ENCODE results near the gene CDYL. TPM values are rescaled to one million over a fixed set of nuclear protein-coding genes. Genes with fewer than 3 reads are reported as not detected.

Gene CDYL
- total RNA-seq, 1 experiment from 2014 or later: 41.6 TPM

DNA sequence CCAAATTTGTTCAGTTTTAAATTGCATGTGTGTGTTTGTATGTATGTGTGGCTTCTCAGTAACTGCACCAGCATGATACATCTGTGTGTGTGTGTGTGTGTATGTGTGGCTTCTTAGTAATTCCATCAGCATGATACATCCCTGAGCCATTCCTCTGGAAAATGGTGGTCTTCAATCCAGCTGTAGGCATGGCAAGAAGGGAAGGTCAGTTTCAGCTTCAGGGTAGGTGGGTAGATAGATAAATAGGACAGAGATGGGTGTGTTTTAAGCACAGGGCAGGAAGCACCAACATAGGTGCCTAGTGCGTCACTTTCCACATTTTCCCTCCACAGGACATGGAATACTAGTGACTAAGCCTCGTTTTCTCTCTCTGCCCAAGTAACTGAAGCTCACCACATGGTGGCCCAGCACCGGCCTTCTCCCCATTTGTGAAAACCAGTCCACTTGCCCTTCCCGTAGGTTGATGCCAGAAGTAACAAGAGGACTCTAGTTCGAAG, 144.8 kb downstream of the CDYL start:
- no peaks in the 10 kb centered on the region for H3K4me1 Mint-ChIP-seq (ENCODE audit: low read depth, unreplicated experiment)
- BruUV-seq (replicated peaks): no TSS peak
- no peak overlapping the region for H3K27ac Mint-ChIP-seq (ENCODE audit: unreplicated experiment)

DNA sequence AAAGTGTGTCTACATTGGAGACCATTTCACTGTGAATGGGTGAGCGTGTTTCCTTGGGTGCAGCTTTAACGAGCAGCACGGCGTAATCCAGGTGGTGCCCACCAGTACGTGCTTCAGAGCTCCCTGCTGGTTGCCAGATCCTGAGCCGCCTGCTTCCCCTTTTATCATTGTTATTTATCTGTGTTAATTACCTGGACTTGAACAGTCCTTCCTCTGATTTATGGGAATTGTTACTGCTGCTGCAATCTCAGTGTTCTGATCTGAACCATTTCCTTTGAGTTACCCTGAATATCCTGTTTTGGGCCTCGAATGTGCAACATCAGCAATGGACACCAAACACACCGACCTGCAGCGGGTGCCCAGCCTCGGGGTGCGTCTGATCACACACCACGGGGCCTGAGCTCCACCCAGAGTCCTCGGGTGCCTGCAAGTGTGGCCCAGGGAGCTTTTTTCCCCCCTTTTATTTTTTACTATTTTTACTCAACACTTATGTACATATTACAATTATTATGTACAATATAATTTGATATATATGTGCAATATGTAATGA, 146.4 kb downstream of the CDYL start:
- ChIA-PET CTCF (no interaction called here), POLR2A (no interaction called here)
- DNase-seq: no peak
- H3K9me3 Mint-ChIP-seq (ENCODE audit: unreplicated experiment): no peaks in the 10 kb centered on the region
- Histone ChIP-seq H3K36me3 (ENCODE audit: control insufficient read depth, insufficient read depth, low read length) (no peaks in the 10 kb centered on the region), H3K27me3 (replicated peaks; ENCODE audit: control insufficient read depth, insufficient read depth, low read length) (no peaks in the 10 kb centered on the region), H3K9me3 (no peaks in the 10 kb centered on the region), H3K4me3 (ENCODE audit: low read depth, low read length) (no peak overlapping the region), H3K4me1 (no peaks in the 10 kb centered on the region)
- no peaks in the 10 kb centered on the region for H3K27me3 Mint-ChIP-seq (ENCODE audit: insufficient read depth, unreplicated experiment)
- TF ChIP-seq, protein P1, sequence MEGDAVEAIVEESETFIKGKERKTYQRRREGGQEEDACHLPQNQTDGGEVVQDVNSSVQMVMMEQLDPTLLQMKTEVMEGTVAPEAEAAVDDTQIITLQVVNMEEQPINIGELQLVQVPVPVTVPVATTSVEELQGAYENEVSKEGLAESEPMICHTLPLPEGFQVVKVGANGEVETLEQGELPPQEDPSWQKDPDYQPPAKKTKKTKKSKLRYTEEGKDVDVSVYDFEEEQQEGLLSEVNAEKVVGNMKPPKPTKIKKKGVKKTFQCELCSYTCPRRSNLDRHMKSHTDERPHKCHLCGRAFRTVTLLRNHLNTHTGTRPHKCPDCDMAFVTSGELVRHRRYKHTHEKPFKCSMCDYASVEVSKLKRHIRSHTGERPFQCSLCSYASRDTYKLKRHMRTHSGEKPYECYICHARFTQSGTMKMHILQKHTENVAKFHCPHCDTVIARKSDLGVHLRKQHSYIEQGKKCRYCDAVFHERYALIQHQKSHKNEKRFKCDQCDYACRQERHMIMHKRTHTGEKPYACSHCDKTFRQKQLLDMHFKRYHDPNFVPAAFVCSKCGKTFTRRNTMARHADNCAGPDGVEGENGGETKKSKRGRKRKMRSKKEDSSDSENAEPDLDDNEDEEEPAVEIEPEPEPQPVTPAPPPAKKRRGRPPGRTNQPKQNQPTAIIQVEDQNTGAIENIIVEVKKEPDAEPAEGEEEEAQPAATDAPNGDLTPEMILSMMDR (IDR thresholded peaks at IDR 0.05; ENCODE audit: insufficient read depth in 1 of 2, low read depth in 1 of 2, low read length in 1 of 2, severe bottlenecking in 1 of 2, unreplicated experiment in 1 of 2): no peak
- H3K36me3 Mint-ChIP-seq (ENCODE audit: insufficient read depth, unreplicated experiment): peaks cover 15% of the 10 kb centered on the region
- H3K4me1 Mint-ChIP-seq (ENCODE audit: low read depth, unreplicated experiment): no peaks in the 10 kb centered on the region
- no TSS peak for BruUV-seq (replicated peaks)
- intact Hi-C loops (cut with micrococcal nuclease; ENCODE audit: unreplicated experiment): no loop called here
- H3K27ac Mint-ChIP-seq (ENCODE audit: unreplicated experiment): no peak overlapping the region
- H3K4me3 Mint-ChIP-seq (ENCODE audit: unreplicated experiment): no peak overlapping the region

More for the DNA sequence above, 144.8 kb downstream of the CDYL start:
- Histone ChIP-seq H3K4me3 (ENCODE audit: low read depth, low read length) (no peak overlapping the region), H3K9me3 (no peaks in the 10 kb centered on the region), H3K27me3 (replicated peaks; ENCODE audit: control insufficient read depth, insufficient read depth, low read length) (no peaks in the 10 kb centered on the region), H3K4me1 (no peaks in the 10 kb centered on the region), H3K36me3 (ENCODE audit: control insufficient read depth, insufficient read depth, low read length) (no peaks in the 10 kb centered on the region)
- DNase-seq: no peak
- H3K36me3 Mint-ChIP-seq (ENCODE audit: insufficient read depth, unreplicated experiment): peaks cover 25% of the 10 kb centered on the region
- no peaks in the 10 kb centered on the region for H3K9me3 Mint-ChIP-seq (ENCODE audit: unreplicated experiment)
- no peak overlapping the region for H3K4me3 Mint-ChIP-seq (ENCODE audit: unreplicated experiment)
- H3K27me3 Mint-ChIP-seq (ENCODE audit: insufficient read depth, unreplicated experiment): no peaks in the 10 kb centered on the region
- ChIA-PET CTCF (no interaction called here), POLR2A (no interaction called here)
- TF ChIP-seq, protein P1 (IDR thresholded peaks at IDR 0.05; ENCODE audit: insufficient read depth in 1 of 2, low read depth in 1 of 2, low read length in 1 of 2, severe bottlenecking in 1 of 2, unreplicated experiment in 1 of 2): no peak
- intact Hi-C loops (cut with micrococcal nuclease; ENCODE audit: unreplicated experiment): no loop called here

DNA sequence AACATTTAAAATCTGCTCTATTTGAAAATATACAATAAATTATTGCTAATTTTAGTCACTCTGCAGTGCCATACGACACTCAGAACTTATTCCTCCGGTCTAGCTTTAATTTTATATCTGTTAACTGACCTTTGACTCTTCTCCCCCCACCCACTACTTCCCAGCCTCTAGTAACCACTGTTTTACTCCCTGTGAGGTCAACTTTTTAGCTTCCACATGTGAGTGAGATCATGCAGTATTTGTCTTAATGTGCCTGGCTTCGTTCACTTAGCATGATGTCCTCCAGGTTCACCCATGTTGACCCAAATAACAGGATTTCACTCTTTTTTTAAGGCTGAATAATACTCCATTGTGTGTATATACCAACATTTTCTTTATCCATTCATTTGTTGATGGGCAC, 146.9 kb downstream of the CDYL start:
- Histone ChIP-seq H3K4me1 (no peaks in the 10 kb centered on the region), H3K9me3 (no peaks in the 10 kb centered on the region), H3K27me3 (replicated peaks; ENCODE audit: control insufficient read depth, insufficient read depth, low read length) (no peaks in the 10 kb centered on the region), H3K4me3 (ENCODE audit: low read depth, low read length) (no peak overlapping the region), H3K36me3 (ENCODE audit: control insufficient read depth, insufficient read depth, low read length) (no peaks in the 10 kb centered on the region)
- no TSS peak for BruUV-seq (replicated peaks)
- CTCF ChIA-PET: no interaction called here
- TF ChIP-seq, protein P1 (IDR thresholded peaks at IDR 0.05; ENCODE audit: insufficient read depth in 1 of 2, low read depth in 1 of 2, low read length in 1 of 2, severe bottlenecking in 1 of 2, unreplicated experiment in 1 of 2): no peak
- Mint-ChIP-seq H3K36me3 (ENCODE audit: insufficient read depth, unreplicated experiment) (peaks cover 15% of the 10 kb centered on the region), H3K27ac (ENCODE audit: unreplicated experiment) (no peak overlapping the region), H3K4me3 (ENCODE audit: unreplicated experiment) (no peak overlapping the region), H3K9me3 (ENCODE audit: unreplicated experiment) (no peaks in the 10 kb centered on the region), H3K4me1 (ENCODE audit: low read depth, unreplicated experiment) (no peaks in the 10 kb centered on the region), H3K27me3 (ENCODE audit: insufficient read depth, unreplicated experiment) (no peaks in the 10 kb centered on the region)
- intact Hi-C loops (cut with micrococcal nuclease; ENCODE audit: unreplicated experiment): no loop called here
- POLR2A ChIA-PET: no interaction called here
- no peak for DNase-seq
